DND-41 (cell line): ENCODE measurements around the gene KCNS3.

ENCODE experiments used
- ATAC-seq: fragments of 200-7000 bp; cut with Tn5 transposase; 3 replicates; pipeline ENCODE4 v1.9.1; 2021; ENCODE audit warnings: low read depth; ENCODE audit not compliant: insufficient read depth
- DNase-seq: peaks from one replicate; pipeline ENCODE4 v3.0.0-alpha.2; 2020
- H2AFZ ChIP-seq: 2 replicates; pipeline ENCODE4 v1.6.0; 2012; ENCODE audit warnings: low read depth, low read length
- H3K27ac ChIP-seq: 2 replicates; pipeline ENCODE4 v1.5.1; 2012; ENCODE audit warnings: low read length, inconsistent platforms
- H3K27me3 ChIP-seq: fragments of 200-600 bp; sonication (generic); 2 replicates; pipeline ENCODE4 v1.6.0; 2012; ENCODE audit warnings: low read length, mild to moderate bottlenecking, inconsistent platforms; ENCODE audit not compliant: insufficient read depth, poor library complexity
- H3K36me3 ChIP-seq: 2 replicates; pipeline ENCODE4 v1.5.1; 2012; ENCODE audit warnings: low read length, inconsistent platforms; ENCODE audit not compliant: insufficient read depth
- H3K4me1 ChIP-seq: 2 replicates; pipeline ENCODE4 v1.5.1; 2012; ENCODE audit warnings: mild to moderate bottlenecking, low read length; ENCODE audit not compliant: insufficient read depth
- H3K4me2 ChIP-seq: 2 replicates; pipeline ENCODE4 v1.6.0; 2012; ENCODE audit warnings: mild to moderate bottlenecking, moderate library complexity, low read length, inconsistent platforms; ENCODE audit not compliant: insufficient read depth
- H3K4me3 ChIP-seq, 2 experiments: fragments of 200-600 bp in 1 of 2; shearing (Covaris generic) in 1 of 2; 2 replicates each; pipeline ENCODE4 v1.5.1; 2012 to 2016; ENCODE audit warnings: inconsistent platforms in 2 of 2, low read length in 2 of 2, mild to moderate bottlenecking in 2 of 2, low read depth in 1 of 2, moderate library complexity in 1 of 2
- H3K79me2 ChIP-seq: 2 replicates; pipeline ENCODE4 v1.6.0; 2012; ENCODE audit warnings: low read length, inconsistent platforms; ENCODE audit not compliant: insufficient read depth
- H3K9ac ChIP-seq: 2 replicates; pipeline ENCODE4 v1.6.0; 2012; ENCODE audit warnings: low read depth, mild to moderate bottlenecking, inconsistent platforms, low read length, moderate library complexity
- H3K9me3 ChIP-seq: 2 replicates; pipeline ENCODE4 v1.5.1; 2012; ENCODE audit warnings: low read length, moderate library complexity, mild to moderate bottlenecking, inconsistent platforms; ENCODE audit not compliant: insufficient read depth, severe bottlenecking
- H4K20me1 ChIP-seq: 2 replicates; pipeline ENCODE4 v1.6.0; 2012; ENCODE audit warnings: low read length; ENCODE audit not compliant: insufficient read depth
- CTCF ChIP-seq: IDR thresholded peaks from 2 replicates; pipeline ENCODE4 v1.5.1; 2012; ENCODE audit warnings: borderline replicate concordance, low read length, moderate library complexity, mild to moderate bottlenecking; ENCODE audit not compliant: poor library complexity, severe bottlenecking; ENCODE audit errors: extremely low read depth
- EZH2 ChIP-seq: IDR thresholded peaks from 3 replicates; pipeline ENCODE4 v1.6.1; 2012; ENCODE audit warnings: borderline replicate concordance, low read depth, mild to moderate bottlenecking, moderate library complexity, low read length, inconsistent platforms; ENCODE audit not compliant: severe bottlenecking

Gene KCNS3

GRCh38 chr2:17869128-17869527 lies 9.3 kb upstream of the KCNS3 start:
- Histone ChIP-seq H3K36me3 (no peaks in the 10 kb centered on the region), H3K9ac (no peak overlapping the region), H4K20me1 (no peaks in the 10 kb centered on the region), H2AFZ (no peak overlapping the region), H3K4me1 (no peaks in the 10 kb centered on the region), H3K27me3 (no peaks in the 10 kb centered on the region), H3K9me3 (no peaks in the 10 kb centered on the region), H3K79me2 (no peaks in the 10 kb centered on the region), H3K4me2 (no peak overlapping the region), H3K27ac (no peak overlapping the region), H3K4me3 (no peak overlapping the region)
- TF ChIP-seq EZH2 (no peak), CTCF (no peak)
- ATAC-seq (no peak), DNase-seq (no peak)

GRCh38 chr2:17871639-17872038 lies 6.8 kb upstream of the KCNS3 start:
- H3K79me2 ChIP-seq = no peaks in the 10 kb centered on the region
- H2AFZ ChIP-seq = no peak overlapping the region
- H3K36me3 ChIP-seq = no peaks in the 10 kb centered on the region
- H3K27ac ChIP-seq = no peak overlapping the region
- H3K27me3 ChIP-seq = peaks cover 3% of the 10 kb centered on the region
- H3K9me3 ChIP-seq = no peaks in the 10 kb centered on the region
- H4K20me1 ChIP-seq = no peaks in the 10 kb centered on the region
- H3K4me2 ChIP-seq = no peak overlapping the region
- no peak overlapping the region for H3K4me3 ChIP-seq
- DNase-seq (no peak), ATAC-seq (no peak)
- TF ChIP-seq EZH2 (no peak), CTCF (no peak)
- H3K4me1 ChIP-seq = no peaks in the 10 kb centered on the region
- no peak overlapping the region for H3K9ac ChIP-seq

- H3K4me1 ChIP-seq = no peaks in the 10 kb centered on the region
- peaks cover 3% of the 10 kb centered on the region for H3K27me3 ChIP-seq
- H2AFZ ChIP-seq = no peak overlapping the region
- no peak overlapping the region for H3K4me3 ChIP-seq
- ATAC-seq (no peak), DNase-seq (no peak)
- H4K20me1 ChIP-seq = no peaks in the 10 kb centered on the region
- TF ChIP-seq CTCF = no peak
- TF ChIP-seq EZH2 = no peak
- no peak overlapping the region for H3K27ac ChIP-seq
- no peaks in the 10 kb centered on the region for H3K9me3 ChIP-seq
- H3K79me2 ChIP-seq = no peaks in the 10 kb centered on the region
- H3K9ac ChIP-seq = no peak overlapping the region
- no peaks in the 10 kb centered on the region for H3K36me3 ChIP-seq
- H3K4me2 ChIP-seq = no peak overlapping the region
Measured at GRCh38 chr2:17873021-17873420, 5.4 kb upstream of the KCNS3 start.

- peaks cover 3% of the 10 kb centered on the region for H3K27me3 ChIP-seq
- no peaks in the 10 kb centered on the region for H3K79me2 ChIP-seq
- H3K4me2 ChIP-seq = no peak overlapping the region
- H3K36me3 ChIP-seq = no peaks in the 10 kb centered on the region
- no peak overlapping the region for H3K9ac ChIP-seq
- no peak for DNase-seq
- no peak for ATAC-seq
- H3K4me1 ChIP-seq = no peaks in the 10 kb centered on the region
- peaks cover 3% of the 10 kb centered on the region for H3K9me3 ChIP-seq
- H4K20me1 ChIP-seq = no peaks in the 10 kb centered on the region
- no peak overlapping the region for H3K4me3 ChIP-seq
- no peak overlapping the region for H2AFZ ChIP-seq
- no peak overlapping the region for H3K27ac ChIP-seq
- no peak for TF ChIP-seq EZH2
- TF ChIP-seq CTCF = no peak
Measured at GRCh38 chr2:17876590-17876989, 1.9 kb upstream of the KCNS3 start.
